NCI-H748 (cell line): Measurements from ENCODE around the gene SARNP.
"Not testable (repeated sequence)": the region's sequence is repeated elsewhere in the genome, so short reads cannot be mapped to it uniquely, and the experiment has no call there.

Experiments used
- DNase-seq: peaks from one replicate; lab custom pipeline; 2025; ENCODE audit not compliant: unreplicated experiment; lab: John Stamatoyannopoulos, UW

Gene SARNP

GRCh38 chr12:55797550-55797949 lies 20.0 kb downstream of the SARNP start:
- no peak for DNase-seq

GRCh38 chr12:55797068-55797467 lies 20.5 kb downstream of the SARNP start:
- peak; percentile 26 for DNase-seq

GRCh38 chr12:55795950-55796349 lies 21.6 kb downstream of the SARNP start:
- no peak for DNase-seq

- no peak for DNase-seq
These were observed 27.6 kb downstream of the SARNP start for GRCh38 chr12:55789893-55790292.

- DNase-seq = no peak
These were observed 28.4 kb downstream of the SARNP start for GRCh38 chr12:55789171-55789570.

- no peak for DNase-seq
These were observed 29.0 kb downstream of the SARNP start for GRCh38 chr12:55788546-55788945.

- DNase-seq = no peak
These were observed 36.8 kb downstream of the SARNP start for GRCh38 chr12:55780685-55781084.

GRCh38 chr12:55777856-55778255 lies 39.7 kb downstream of the SARNP start:
- no peak for DNase-seq

GRCh38 chr12:55771736-55772135 lies 45.8 kb downstream of the SARNP start:
- no peak for DNase-seq

- DNase-seq = no peak
These were observed 50.4 kb downstream of the SARNP start for GRCh38 chr12:55767156-55767555.

GRCh38 chr12:55765736-55766290 lies 51.7 kb downstream of the SARNP start:
- no peak for DNase-seq

- no peak for DNase-seq
These were observed 54.9 kb downstream of the SARNP start for GRCh38 chr12:55762646-55763045.

GRCh38 chr12:55760663-55761062 lies 56.9 kb downstream of the SARNP start:
- no peak for DNase-seq

GRCh38 chr12:55758575-55758974 lies 58.9 kb downstream of the SARNP start:
- DNase-seq = not testable (repeated sequence)

GRCh38 chr12:55757701-55758100 lies 59.8 kb downstream of the SARNP start:
- no peak for DNase-seq

- no peak for DNase-seq
These were observed 62.3 kb downstream of the SARNP start for GRCh38 chr12:55755246-55755645.

- no peak for DNase-seq
These were observed 69.1 kb downstream of the SARNP start for GRCh38 chr12:55748230-55748993.

- no peak for DNase-seq
These were observed 70.7 kb downstream of the SARNP start for GRCh38 chr12:55746913-55747231.

GRCh38 chr12:55746174-55746912 lies 71.2 kb downstream of the SARNP start:
- no peak for DNase-seq

- peak; percentile 59 for DNase-seq
These were observed 72.0 kb downstream of the SARNP start for GRCh38 chr12:55745361-55746173.

- DNase-seq = peak; percentile 43
These were observed 73.0 kb downstream of the SARNP start for GRCh38 chr12:55744340-55745030.
